MCF 10A (cell line): ENCODE data around the gene PIBF1. TPM values are rescaled to one million over a fixed set of nuclear protein-coding genes. Genes with fewer than 3 reads are reported as not detected.

Experiments
- BruUV-seq: library from RNA; stranded (reverse); fragments of 400-500 nt; replicated peaks from 2 replicates; lab custom pipeline; 2021; lab: Mats Ljungman, UMichigan
- CTCF ChIA-PET: fragments of 300-600 bp; sonication (Branson Sonifier 250); formaldehyde crosslinking; extraction: SDS; loops from one replicate; lab custom pipeline; 2021; ENCODE audit warnings: antibody characterized with exemption, inconsistent platforms; lab: Yijun Ruan, JAX
- POLR2A ChIA-PET: fragments of 300-600, 350-650 bp; sonication (Branson Sonifier 250); formaldehyde crosslinking; extraction: SDS; loops from one replicate; lab custom pipeline; 2020; ENCODE audit warnings: antibody characterized with exemption, inconsistent platforms; lab: Yijun Ruan, JAX
- DNase-seq: peaks from one replicate; pipeline ENCODE4 v3.0.0-alpha.2; 2018; ENCODE audit not compliant: unreplicated experiment
- H3K27ac Mint-ChIP-seq: one replicate; pipeline ENCODE4 v1.8.0; 2022; ENCODE audit warnings: mild to moderate bottlenecking, low read depth, mixed read lengths; ENCODE audit not compliant: unreplicated experiment
- H3K27me3 Mint-ChIP-seq: one replicate; pipeline ENCODE4 v1.8.0; 2022; ENCODE audit warnings: mixed read lengths; ENCODE audit not compliant: insufficient read depth, unreplicated experiment
- H3K36me3 Mint-ChIP-seq: one replicate; pipeline ENCODE4 v1.8.0; 2022; ENCODE audit warnings: mild to moderate bottlenecking, moderate library complexity, mixed read lengths; ENCODE audit not compliant: insufficient read depth, unreplicated experiment
- H3K4me1 Mint-ChIP-seq: one replicate; pipeline ENCODE4 v1.8.0; 2022; ENCODE audit warnings: mixed read lengths; ENCODE audit not compliant: insufficient read depth, unreplicated experiment
- H3K4me3 Mint-ChIP-seq: one replicate; pipeline ENCODE4 v1.8.0; 2022; ENCODE audit warnings: mild to moderate bottlenecking, moderate library complexity, mixed read lengths; ENCODE audit not compliant: unreplicated experiment
- H3K9me3 Mint-ChIP-seq: one replicate; pipeline ENCODE4 v1.8.0; 2022; ENCODE audit warnings: mixed read lengths; ENCODE audit not compliant: unreplicated experiment
- CTCF ChIP-seq: fragments of 200-600 bp; IDR thresholded peaks from one replicate; pipeline ENCODE4 v1.8.0; 2022; ENCODE audit warnings: antibody characterized with exemption, mild to moderate bottlenecking; ENCODE audit not compliant: unreplicated experiment
- intact Hi-C: fragments of 100-400 bp; cut with micrococcal nuclease; formaldehyde crosslinking; loops from 2 replicates; pipeline ENCODE4 v1.14.1; 2022
- total RNA-seq: library from RNA; stranded (reverse); gene quantifications from 2 replicates; pipeline ENCODE4 v1.2.3, GENCODE V29; 2022

Gene PIBF1
- total RNA-seq, 1 experiment from 2014 or later, result 30.4 TPM

- POLR2A ChIA-PET, result interaction anchor here (1.1 to 1.7 kb wide), 4 partner anchors 13 to 272 kb away, joined by 4 to 5 read pairs (median 4); partner anchors contain the start of gene KLF5
- no peak for TF ChIP-seq CTCF
- BruUV-seq, result no TSS peak
- peaks cover 4% of the 10 kb centered on the region for H3K9me3 Mint-ChIP-seq
- H3K4me1 Mint-ChIP-seq, result peaks cover 12% of the 10 kb centered on the region
- H3K4me3 Mint-ChIP-seq, result no peak overlapping the region
- H3K27me3 Mint-ChIP-seq, result no peaks in the 10 kb centered on the region
- no peak overlapping the region for H3K27ac Mint-ChIP-seq
- CTCF ChIA-PET, result interaction anchor here (0.9 kb wide), 1 partner anchor 22 kb away, joined by 3 read pairs; no protein-coding TSS in a partner anchor
- no peak for DNase-seq
- intact Hi-C loops, result no loop called here
- H3K36me3 Mint-ChIP-seq, result peaks cover 27% of the 10 kb centered on the region
Measured at GRCh38 chr13:72788831-72789230, 6.9 kb downstream of the PIBF1 start.

DNA sequence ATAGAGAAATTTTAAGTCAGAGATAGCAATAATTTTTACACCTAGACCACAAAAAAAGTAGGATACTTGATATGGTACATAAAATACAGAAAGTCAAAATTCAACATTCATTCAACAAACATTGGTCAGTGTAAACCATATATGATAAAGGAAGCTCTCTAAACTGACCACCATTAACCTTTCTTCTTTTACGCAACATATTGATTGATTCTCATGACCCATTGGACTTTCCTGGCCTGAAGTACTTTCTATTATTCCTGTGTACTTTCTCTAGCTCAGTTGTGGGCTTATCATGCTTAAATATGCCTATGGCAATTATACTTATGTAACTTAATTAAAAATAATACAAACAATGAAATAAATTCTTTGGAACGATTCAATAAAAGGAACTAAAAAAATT, 10.7 kb downstream of the PIBF1 start:
- H3K4me1 Mint-ChIP-seq, result no peaks in the 10 kb centered on the region
- no TSS peak for BruUV-seq
- TF ChIP-seq CTCF, result no peak
- H3K4me3 Mint-ChIP-seq, result no peak overlapping the region
- H3K27ac Mint-ChIP-seq, result no peak overlapping the region
- H3K9me3 Mint-ChIP-seq, result peaks cover 8% of the 10 kb centered on the region
- no peaks in the 10 kb centered on the region for H3K27me3 Mint-ChIP-seq
- H3K36me3 Mint-ChIP-seq, result peaks cover 45% of the 10 kb centered on the region
- DNase-seq, result no peak
- intact Hi-C loops, result no loop called here
- ChIA-PET POLR2A (interaction anchor here (0.5 to 1.0 kb wide), 3 partner anchors 13 to 574 kb away, joined by 3 read pairs; partner anchors contain the start of genes BORA and MZT1), CTCF (interaction anchor here (0.7 to 1.3 kb wide), 3 partner anchors 8 to 62 kb away, joined by 3 to 6 read pairs (median 3); no protein-coding TSS in a partner anchor)

DNA sequence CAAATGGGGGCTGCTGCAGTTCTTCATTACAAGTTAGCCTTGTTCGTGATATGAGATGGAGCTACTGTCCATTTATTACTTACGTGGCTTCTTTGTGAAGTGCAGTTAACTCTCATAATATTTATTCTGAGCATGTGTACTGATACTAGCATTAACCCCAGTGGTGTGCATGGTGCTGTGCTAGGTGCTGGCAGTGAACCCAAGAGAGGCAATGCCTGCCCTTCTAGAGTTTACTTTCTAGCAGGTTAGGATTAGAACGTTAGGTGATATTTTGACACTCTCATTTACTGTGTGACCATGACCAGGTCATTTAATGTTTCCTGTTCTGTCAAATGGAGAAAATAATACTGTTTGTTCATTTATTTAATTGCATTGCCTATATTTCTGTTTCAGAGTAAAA, 16.9 kb downstream of the PIBF1 start:
- H3K9me3 Mint-ChIP-seq, result peaks cover 4% of the 10 kb centered on the region
- H3K27ac Mint-ChIP-seq, result no peak overlapping the region
- no peak overlapping the region for H3K4me3 Mint-ChIP-seq
- H3K4me1 Mint-ChIP-seq, result peaks cover 7% of the 10 kb centered on the region
- POLR2A ChIA-PET, result no interaction called here
- DNase-seq, result no peak
- no peaks in the 10 kb centered on the region for H3K27me3 Mint-ChIP-seq
- CTCF ChIA-PET, result interaction anchor here (0.7 kb wide), 1 partner anchor 590 kb away, joined by 3 read pairs; no protein-coding TSS in a partner anchor
- intact Hi-C loops, result no loop called here
- H3K36me3 Mint-ChIP-seq, result peaks cover 43% of the 10 kb centered on the region
- no TSS peak for BruUV-seq
- TF ChIP-seq CTCF, result no peak

DNA sequence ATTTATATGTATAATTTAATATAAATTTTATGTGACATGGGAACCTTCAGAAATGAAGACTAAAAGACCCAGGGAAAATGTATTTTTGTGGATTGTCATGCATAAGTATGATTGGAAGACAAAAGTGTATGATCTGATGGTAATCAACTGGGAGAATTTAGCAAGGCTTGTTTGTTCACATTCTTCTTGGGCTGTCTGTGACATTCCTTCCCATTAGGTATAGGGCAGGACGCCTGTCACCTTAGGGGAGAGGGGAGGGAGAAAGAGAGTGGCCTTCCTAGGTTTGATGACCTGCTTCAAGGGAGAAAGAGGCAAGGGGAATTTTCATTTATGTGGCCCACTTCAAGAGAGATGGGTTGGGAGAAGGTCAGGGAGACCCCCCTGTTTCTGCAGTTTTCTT, 22.4 kb downstream of the PIBF1 start:
- Mint-ChIP-seq H3K4me3 (no peak overlapping the region), H3K9me3 (no peaks in the 10 kb centered on the region), H3K27me3 (no peaks in the 10 kb centered on the region), H3K36me3 (peaks cover 43% of the 10 kb centered on the region), H3K4me1 (peaks cover 13% of the 10 kb centered on the region), H3K27ac (peak overlapping the region; percentile 50)
- no peak for TF ChIP-seq CTCF
- intact Hi-C loops, result loop anchor here (10.0 kb wide), 1 partner anchor 900 kb away; no protein-coding TSS in a partner anchor
- ChIA-PET CTCF (no interaction called here), POLR2A (no interaction called here)
- no TSS peak for BruUV-seq
- DNase-seq, result no peak
